ENCODE results near the gene GDAP1L1. TPM values are rescaled to one million over a fixed set of nuclear protein-coding genes. Genes with fewer than 3 reads are reported as not detected.

GDAP1L1 gene
- total and polyA plus RNA-seq, 2 donors from 2014 or later = not detected

GRCh38 chr20:44287272-44288097, 40.4 kb downstream of the GDAP1L1 start:
- DNase-seq (no peak), FAIRE-seq (no peak)
- Histone ChIP-seq H3K36me3 (ENCODE audit: control insufficient read depth in 2 of 3, insufficient read depth in 3 of 3, low read length in 3 of 3) (no peaks in the 10 kb centered on the region), H3K4me1 (ENCODE audit: control insufficient read depth in 2 of 3, insufficient read depth in 2 of 3, low read depth in 1 of 3, low read length in 3 of 3) (peaks cover 0 to 3% (median 0%) of the 10 kb centered on the region in 3 donors), H3K27me3 (ENCODE audit: control insufficient read depth, insufficient read depth, low read length) (no peaks in the 10 kb centered on the region), H3K9ac (ENCODE audit: low read length in 3 of 3) (no peak overlapping the region), H3K9me3 (ENCODE audit: control insufficient read depth in 2 of 3, insufficient read depth in 1 of 3, low read length in 3 of 3) (no peaks in the 10 kb centered on the region), H3K27ac (ENCODE audit: low read depth in 2 of 2, low read length in 2 of 2) (no peak overlapping the region), H3K4me3 (ENCODE audit: low read length in 3 of 3) (no peak overlapping the region)
- TF ChIP-seq, protein P1, sequence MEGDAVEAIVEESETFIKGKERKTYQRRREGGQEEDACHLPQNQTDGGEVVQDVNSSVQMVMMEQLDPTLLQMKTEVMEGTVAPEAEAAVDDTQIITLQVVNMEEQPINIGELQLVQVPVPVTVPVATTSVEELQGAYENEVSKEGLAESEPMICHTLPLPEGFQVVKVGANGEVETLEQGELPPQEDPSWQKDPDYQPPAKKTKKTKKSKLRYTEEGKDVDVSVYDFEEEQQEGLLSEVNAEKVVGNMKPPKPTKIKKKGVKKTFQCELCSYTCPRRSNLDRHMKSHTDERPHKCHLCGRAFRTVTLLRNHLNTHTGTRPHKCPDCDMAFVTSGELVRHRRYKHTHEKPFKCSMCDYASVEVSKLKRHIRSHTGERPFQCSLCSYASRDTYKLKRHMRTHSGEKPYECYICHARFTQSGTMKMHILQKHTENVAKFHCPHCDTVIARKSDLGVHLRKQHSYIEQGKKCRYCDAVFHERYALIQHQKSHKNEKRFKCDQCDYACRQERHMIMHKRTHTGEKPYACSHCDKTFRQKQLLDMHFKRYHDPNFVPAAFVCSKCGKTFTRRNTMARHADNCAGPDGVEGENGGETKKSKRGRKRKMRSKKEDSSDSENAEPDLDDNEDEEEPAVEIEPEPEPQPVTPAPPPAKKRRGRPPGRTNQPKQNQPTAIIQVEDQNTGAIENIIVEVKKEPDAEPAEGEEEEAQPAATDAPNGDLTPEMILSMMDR (IDR thresholded peaks at IDR 0.05; ENCODE audit: borderline replicate concordance, extremely low read depth, insufficient read depth) = no peak
- intact Hi-C loops (cut with DNase I) = no loop called here

DNA sequence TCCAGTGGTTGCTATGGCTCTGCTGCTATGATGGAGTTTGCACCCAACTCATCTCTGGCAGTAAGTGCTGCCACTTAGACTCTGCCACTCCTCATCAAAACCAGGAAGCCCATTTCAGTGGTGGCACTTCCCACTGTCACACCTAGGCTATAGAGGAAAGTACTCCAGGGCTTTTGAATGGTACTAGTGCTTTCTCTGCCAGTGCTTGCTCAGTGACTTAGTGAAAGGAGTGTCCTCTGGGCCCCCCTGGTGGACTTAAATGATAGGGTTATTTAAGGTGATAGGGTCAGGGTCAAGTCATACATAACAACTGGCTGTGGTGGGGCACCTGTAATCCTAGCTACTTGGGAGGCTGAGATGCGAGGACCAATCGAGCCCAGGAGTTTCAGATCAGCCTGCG, 41.1 kb downstream of the GDAP1L1 start:
- DNase-seq (no peak), FAIRE-seq (no peak)
- Histone ChIP-seq H3K27me3 (ENCODE audit: control insufficient read depth, insufficient read depth, low read length) (no peaks in the 10 kb centered on the region), H3K36me3 (ENCODE audit: control insufficient read depth in 2 of 3, insufficient read depth in 3 of 3, low read length in 3 of 3) (no peaks in the 10 kb centered on the region), H3K9ac (ENCODE audit: low read length in 3 of 3) (no peak overlapping the region), H3K4me3 (ENCODE audit: low read length in 3 of 3) (no peak overlapping the region), H3K27ac (ENCODE audit: low read depth in 2 of 2, low read length in 2 of 2) (no peak overlapping the region), H3K4me1 (ENCODE audit: control insufficient read depth in 2 of 3, insufficient read depth in 2 of 3, low read depth in 1 of 3, low read length in 3 of 3) (peaks cover 0 to 3% (median 0%) of the 10 kb centered on the region in 3 donors), H3K9me3 (ENCODE audit: control insufficient read depth in 2 of 3, insufficient read depth in 1 of 3, low read length in 3 of 3) (no peaks in the 10 kb centered on the region)
- TF ChIP-seq, protein P1 (IDR thresholded peaks at IDR 0.05; ENCODE audit: borderline replicate concordance, extremely low read depth, insufficient read depth) = no peak
- intact Hi-C loops (cut with DNase I) = no loop called here

GRCh38 chr20:44291754-44292153, 44.6 kb downstream of the GDAP1L1 start:
- H3K4me3 ChIP-seq (ENCODE audit: low read length in 3 of 3) = no peak overlapping the region
- H3K9me3 ChIP-seq (ENCODE audit: control insufficient read depth in 2 of 3, insufficient read depth in 1 of 3, low read length in 3 of 3) = no peaks in the 10 kb centered on the region
- peaks cover 0 to 3% (median 0%) of the 10 kb centered on the region in 3 donors for H3K4me1 ChIP-seq (ENCODE audit: control insufficient read depth in 2 of 3, insufficient read depth in 2 of 3, low read depth in 1 of 3, low read length in 3 of 3)
- no peak for FAIRE-seq
- no peaks in the 10 kb centered on the region for H3K27me3 ChIP-seq (ENCODE audit: control insufficient read depth, insufficient read depth, low read length)
- intact Hi-C loops (cut with DNase I) = no loop called here
- no peak overlapping the region for H3K9ac ChIP-seq (ENCODE audit: low read length in 3 of 3)
- no peak overlapping the region for H3K27ac ChIP-seq (ENCODE audit: low read depth in 2 of 2, low read length in 2 of 2)
- no peak for DNase-seq
- TF ChIP-seq, protein P1 (IDR thresholded peaks at IDR 0.05; ENCODE audit: borderline replicate concordance, extremely low read depth, insufficient read depth) = no peak
- no peaks in the 10 kb centered on the region for H3K36me3 ChIP-seq (ENCODE audit: control insufficient read depth in 2 of 3, insufficient read depth in 3 of 3, low read length in 3 of 3)
